GM23338 (cell line): ENCODE data around the gene MYCN. TPM values are rescaled to one million over a fixed set of nuclear protein-coding genes. Genes with fewer than 3 reads are reported as not detected.

ENCODE experiments used
- ATAC-seq: fragments of 200-7000 bp; cut with Tn5 transposase; 3 replicates; pipeline ENCODE4 v1.9.1; 2020
- DNase-seq: peaks from one replicate; pipeline ENCODE4 v3.0.0-alpha.2; 2015; ENCODE audit warnings: low spot score
- H2AFZ ChIP-seq: fragments of 200-600 bp; sonication (generic); 2 replicates; pipeline ENCODE4 v1.8.0; 2016; ENCODE audit warnings: antibody characterized with exemption, mild to moderate bottlenecking, moderate library complexity
- H3F3A ChIP-seq: fragments of 200-600 bp; sonication (generic); replicated peaks from 2 replicates; pipeline ENCODE4 v1.8.0; 2017; ENCODE audit warnings: antibody characterized with exemption, mixed run types, low read depth
- H3K27ac ChIP-seq: fragments of 200-600 bp; sonication (generic); 2 replicates; pipeline ENCODE4 v1.6.1; 2016; ENCODE audit warnings: low read depth
- H3K27me3 ChIP-seq: fragments of 200-600 bp; sonication (generic); 2 replicates; pipeline ENCODE4 v1.8.0; 2016; ENCODE audit warnings: mild to moderate bottlenecking, mixed run types, moderate library complexity; ENCODE audit not compliant: insufficient read depth
- H3K36me3 ChIP-seq: fragments of 200-600 bp; sonication (generic); 2 replicates; pipeline ENCODE4 v1.8.0; 2016; ENCODE audit warnings: mild to moderate bottlenecking; ENCODE audit not compliant: insufficient read depth
- H3K4me1 ChIP-seq: fragments of 200-600 bp; sonication (generic); 2 replicates; pipeline ENCODE4 v1.8.0; 2016; ENCODE audit warnings: mild to moderate bottlenecking, moderate library complexity; ENCODE audit not compliant: insufficient read depth
- H3K4me2 ChIP-seq: fragments of 200-600 bp; sonication (generic); 2 replicates; pipeline ENCODE4 v1.7.1; 2017; ENCODE audit warnings: mixed run types
- H3K4me3 ChIP-seq: fragments of 200-600 bp; sonication (generic); 2 replicates; pipeline ENCODE4 v1.6.1; 2016; ENCODE audit warnings: mixed run types
- H3K79me2 ChIP-seq: fragments of 200-600 bp; sonication (generic); replicated peaks from 2 replicates; pipeline ENCODE4 v1.8.0; 2017; ENCODE audit warnings: mild to moderate bottlenecking; ENCODE audit not compliant: insufficient read depth
- H3K9me2 ChIP-seq: fragments of 200-600 bp; sonication (generic); 2 replicates; pipeline ENCODE4 v1.8.0; 2017; ENCODE audit not compliant: insufficient read depth
- H4K20me1 ChIP-seq: fragments of 200-600 bp; sonication (generic); replicated peaks from 2 replicates; pipeline ENCODE4 v1.8.0; 2017; ENCODE audit warnings: mild to moderate bottlenecking; ENCODE audit not compliant: insufficient read depth
- H3K27ac Mint-ChIP-seq: 2 replicates; pipeline ENCODE4 v1.8.0; 2020; ENCODE audit warnings: inconsistent platforms, mild to moderate bottlenecking, moderate library complexity, mixed read lengths
- H3K27me3 Mint-ChIP-seq: 3 replicates; pipeline ENCODE4 v1.8.0; 2022; ENCODE audit warnings: low read depth, mild to moderate bottlenecking, moderate library complexity, mixed read lengths, inconsistent platforms; ENCODE audit not compliant: insufficient read depth, poor library complexity
- H3K36me3 Mint-ChIP-seq: 3 replicates; pipeline ENCODE4 v1.8.0; 2021; ENCODE audit warnings: low read depth, mild to moderate bottlenecking, inconsistent platforms, moderate library complexity, mixed read lengths
- H3K4me1 Mint-ChIP-seq: 3 replicates; pipeline ENCODE4 v1.8.0; 2020; ENCODE audit warnings: mild to moderate bottlenecking, inconsistent platforms, mixed read lengths
- H3K4me3 Mint-ChIP-seq: 3 replicates; pipeline ENCODE4 v1.8.0; 2021; ENCODE audit warnings: moderate library complexity, mild to moderate bottlenecking, inconsistent platforms, mixed read lengths
- H3K9me3 Mint-ChIP-seq: 3 replicates; pipeline ENCODE4 v1.8.0; 2020; ENCODE audit warnings: moderate library complexity, mild to moderate bottlenecking, inconsistent platforms, mixed read lengths
- CTCF ChIP-seq, 2 experiments: fragments of 200-600 bp in 1 of 2; sonication (generic) in 1 of 2; conservative IDR thresholded peaks; 2 replicates each; pipeline versions ENCODE4 v1.5.1 to v1.6.1; 2016 to 2017; ENCODE audit warnings: antibody characterized with exemption in 2 of 2, low read depth in 2 of 2, mild to moderate bottlenecking in 2 of 2, moderate library complexity in 1 of 2
- EZH2 ChIP-seq: fragments of 200-600 bp; sonication (generic); IDR thresholded peaks from one replicate; pipeline ENCODE4 v1.8.0; 2017; ENCODE audit warnings: antibody characterized with exemption, mild to moderate bottlenecking, low read depth; ENCODE audit not compliant: unreplicated experiment
- EZH2phosphoT487 ChIP-seq: fragments of 200-600 bp; sonication (generic); IDR thresholded peaks from one replicate; pipeline ENCODE4 v1.8.1; 2018; ENCODE audit warnings: antibody characterized with exemption; ENCODE audit not compliant: unreplicated experiment
- NANOG ChIP-seq: IDR thresholded peaks from 2 replicates; pipeline ENCODE4 v1.6.1; 2016; ENCODE audit warnings: antibody characterized with exemption, borderline replicate concordance
- POLR2AphosphoS5 ChIP-seq: IDR thresholded peaks from 2 replicates; pipeline ENCODE4 v1.6.1; 2016; ENCODE audit warnings: antibody characterized with exemption, low read depth
- REST ChIP-seq: IDR thresholded peaks from one replicate; pipeline ENCODE4 v1.6.1; 2018; ENCODE audit warnings: antibody characterized with exemption; ENCODE audit not compliant: unreplicated experiment
- ZNF114 ChIP-seq: fragments of 250-450 bp; sonication (Bioruptor Pico); IDR thresholded peaks from 2 replicates; pipeline ENCODE4 v1.5.0; 2020; ENCODE audit warnings: mild to moderate bottlenecking, moderate library complexity
- ZNF331 ChIP-seq: fragments of 250-450 bp; sonication (Bioruptor Pico); IDR thresholded peaks from 2 replicates; pipeline ENCODE4 v1.5.0; 2020; ENCODE audit warnings: low read depth, mild to moderate bottlenecking, moderate library complexity
- polyA plus RNA-seq: library from polyadenylated mRNA; unstranded; fragments of >200 nt; fragmentation: Nextera tagmentation; extraction: Ambion mirVana; gene quantifications from 2 replicates; pipeline ENCODE4 v1.2.1, GENCODE V29; 2016
- total RNA-seq: library from RNA; depleted of rRNA; stranded (reverse); fragments of >200 nt; shearing (Covaris generic); gene quantifications from 2 replicates; pipeline ENCODE4 v1.2.3, GENCODE V29; 2014

MYCN gene
- total and polyA plus RNA-seq, 2 experiments from 2014 or later = 50.8 to 145 TPM

DNA sequence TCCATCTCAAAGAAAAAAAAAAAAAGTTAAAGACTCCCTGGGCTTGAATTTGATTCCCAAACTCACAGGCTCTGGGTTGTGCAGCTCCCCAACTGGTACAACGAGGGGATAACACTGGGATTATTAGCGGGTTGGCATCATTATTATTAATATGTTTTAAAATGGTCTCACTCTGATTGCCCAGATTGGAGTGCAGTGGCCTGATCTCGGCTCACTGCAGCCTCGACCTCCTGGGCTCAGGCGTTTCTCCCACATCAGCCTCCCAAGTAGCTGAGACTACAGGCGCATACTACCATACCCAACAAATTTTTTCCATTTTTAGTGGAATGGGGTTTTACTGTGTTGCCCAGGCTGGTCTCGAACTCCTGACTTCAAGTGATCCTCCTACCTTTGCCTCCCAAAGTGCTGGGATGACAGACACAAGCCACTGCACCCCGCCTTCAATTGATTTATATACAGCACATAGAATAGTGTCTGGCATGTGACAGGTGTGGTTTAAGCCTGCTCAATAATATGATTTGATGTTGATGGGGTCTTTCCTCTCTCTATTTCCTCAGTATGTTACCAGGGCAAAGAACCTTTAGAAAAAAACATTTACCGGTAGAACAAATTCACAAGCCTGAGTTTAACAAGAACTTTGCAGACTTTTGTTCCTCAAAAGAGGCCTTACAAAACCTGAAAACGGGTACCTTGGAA, 12.2 kb downstream of the MYCN start:
- Mint-ChIP-seq H3K4me3 (no peak overlapping the region), H3K4me1 (peaks cover 52% of the 10 kb centered on the region), H3K36me3 (peaks cover 15% of the 10 kb centered on the region), H3K9me3 (no peaks in the 10 kb centered on the region), H3K27me3 (peaks cover 4% of the 10 kb centered on the region), H3K27ac (no peak overlapping the region)
- H3F3A ChIP-seq = peaks cover 23% of the 10 kb centered on the region
- no peaks in the 10 kb centered on the region for H3K27me3 ChIP-seq
- DNase-seq (no peak), ATAC-seq (no peak)
- H3K4me2 ChIP-seq = no peak overlapping the region
- no peaks in the 10 kb centered on the region for H3K9me2 ChIP-seq
- H3K4me1 ChIP-seq = peaks cover 9% of the 10 kb centered on the region
- TF ChIP-seq CTCF (conservative IDR thresholded peaks at IDR 0.05; ENCODE audit: low read depth in 2 of 2) (no peak), REST (no peak), EZH2 (no peak), ZNF331 (CRISPR knock-in tag) (no peak), POLR2AphosphoS5 (no peak), ZNF114 (CRISPR knock-in tag) (no peak), NANOG (no peak)
- H3K36me3 ChIP-seq = 0 out of 2 replicates have a peak, but pooled peaks cover 1% of the 10 kb centered on the region
- no peaks in the 10 kb centered on the region; the same call in 1 of the 2 replicates for H4K20me1 ChIP-seq
- no peak overlapping the region for H2AFZ ChIP-seq
- H3K79me2 ChIP-seq = peaks cover 5% of the 10 kb centered on the region; the same call in 1 of the 2 replicates
- no peak overlapping the region for H3K27ac ChIP-seq
- no peak overlapping the region for H3K4me3 ChIP-seq

DNA sequence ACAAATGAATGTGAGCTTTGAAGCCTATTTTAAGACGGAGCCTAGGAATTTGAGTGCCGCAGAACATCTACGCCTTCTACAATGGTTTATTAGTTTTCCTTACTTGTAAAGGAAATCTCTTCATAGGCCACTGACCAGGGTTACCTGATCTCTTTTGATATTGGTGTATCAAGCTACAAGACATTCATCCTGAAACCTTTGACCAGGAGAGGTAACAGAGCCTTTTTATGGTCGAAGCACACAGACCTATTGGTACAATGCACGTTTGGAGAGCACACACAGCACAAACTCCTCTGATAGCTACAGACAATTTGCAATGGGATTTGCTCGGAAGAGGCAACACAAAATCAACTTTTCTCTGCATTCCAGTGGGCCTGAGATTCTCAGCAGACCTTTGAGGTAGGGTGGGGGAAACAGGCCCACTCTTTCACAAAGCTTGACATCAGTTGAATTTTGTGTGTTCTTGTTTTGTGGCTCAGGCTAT, 12.8 kb downstream of the MYCN start:
- Mint-ChIP-seq H3K4me1 (peaks cover 53% of the 10 kb centered on the region), H3K27ac (no peak overlapping the region), H3K27me3 (peaks cover 7% of the 10 kb centered on the region), H3K9me3 (no peaks in the 10 kb centered on the region), H3K4me3 (no peak overlapping the region), H3K36me3 (peaks cover 9% of the 10 kb centered on the region)
- ATAC-seq (no peak), DNase-seq (no peak)
- H3K79me2 ChIP-seq = no peaks in the 10 kb centered on the region
- peaks cover 19% of the 10 kb centered on the region for H3F3A ChIP-seq
- H3K9me2 ChIP-seq = no peaks in the 10 kb centered on the region
- H4K20me1 ChIP-seq = no peaks in the 10 kb centered on the region
- no peak overlapping the region for H3K4me3 ChIP-seq
- H3K4me1 ChIP-seq = peaks cover 10% of the 10 kb centered on the region
- H3K36me3 ChIP-seq = no peaks in the 10 kb centered on the region
- no peak overlapping the region for H3K4me2 ChIP-seq
- TF ChIP-seq CTCF (conservative IDR thresholded peaks at IDR 0.05; ENCODE audit: low read depth in 2 of 2) (no peak), POLR2AphosphoS5 (no peak), EZH2 (no peak), EZH2phosphoT487 (no peak)
- no peak overlapping the region for H3K27ac ChIP-seq
- no peaks in the 10 kb centered on the region for H3K27me3 ChIP-seq
- H2AFZ ChIP-seq = no peak overlapping the region
